ENCODE measurements around the gene ACRV1.
"Not testable (repeated sequence)": the region's sequence is repeated elsewhere in the genome, so short reads cannot be mapped to it uniquely, and the experiment has no call there.

ACRV1 gene, protein sequence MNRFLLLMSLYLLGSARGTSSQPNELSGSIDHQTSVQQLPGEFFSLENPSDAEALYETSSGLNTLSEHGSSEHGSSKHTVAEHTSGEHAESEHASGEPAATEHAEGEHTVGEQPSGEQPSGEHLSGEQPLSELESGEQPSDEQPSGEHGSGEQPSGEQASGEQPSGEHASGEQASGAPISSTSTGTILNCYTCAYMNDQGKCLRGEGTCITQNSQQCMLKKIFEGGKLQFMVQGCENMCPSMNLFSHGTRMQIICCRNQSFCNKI

DNA sequence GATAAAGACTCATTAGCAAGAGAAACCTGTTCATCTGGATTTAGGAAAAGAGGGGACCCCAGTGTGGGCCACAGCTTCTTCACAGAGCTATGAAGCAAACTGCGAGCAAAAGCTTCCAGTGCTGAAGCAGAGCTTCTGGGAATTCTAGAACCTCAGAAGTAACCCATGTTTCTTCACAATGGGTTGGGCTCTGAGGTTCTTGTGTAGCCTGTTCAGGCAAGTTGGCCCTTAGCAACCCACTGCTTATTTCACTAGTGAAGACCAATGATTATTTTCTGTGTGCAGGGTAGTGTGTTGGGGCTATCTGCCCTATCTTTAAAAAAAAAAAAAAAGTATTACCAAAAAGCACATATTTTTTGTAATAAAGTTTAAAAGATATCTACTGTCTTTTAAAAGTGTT, at the start of gene ACRV1:
Gene ACRV1 (minus strand): TSS at position 101 of the 400 bp plus-strand sequence. CDS start 67 bp downstream, at position 34.
- no peak for DNase-seq (ENCODE audit: low read depth in 3 of 3)

DNA sequence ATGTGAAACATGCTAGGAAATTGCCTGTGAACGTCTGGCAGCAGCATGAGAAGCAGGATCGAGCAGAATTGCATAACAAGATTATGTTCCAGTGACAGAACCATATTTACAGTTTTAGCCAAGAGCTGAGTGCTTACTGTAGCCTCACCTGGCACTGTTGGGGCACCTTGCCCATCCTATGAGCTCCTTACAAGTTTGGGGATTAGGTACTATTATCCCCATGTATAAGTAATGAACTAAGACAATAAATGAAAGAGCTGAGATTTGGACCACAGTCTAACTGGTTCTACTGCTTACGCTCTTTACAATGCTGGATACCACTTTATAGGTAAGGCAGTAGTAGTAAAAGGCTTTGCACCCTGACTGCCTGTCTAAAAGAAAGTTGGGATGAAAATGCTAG, 48.3 kb upstream of the ACRV1 start:
- DNase-seq (ENCODE audit: low read depth in 3 of 3) = no peak

DNA sequence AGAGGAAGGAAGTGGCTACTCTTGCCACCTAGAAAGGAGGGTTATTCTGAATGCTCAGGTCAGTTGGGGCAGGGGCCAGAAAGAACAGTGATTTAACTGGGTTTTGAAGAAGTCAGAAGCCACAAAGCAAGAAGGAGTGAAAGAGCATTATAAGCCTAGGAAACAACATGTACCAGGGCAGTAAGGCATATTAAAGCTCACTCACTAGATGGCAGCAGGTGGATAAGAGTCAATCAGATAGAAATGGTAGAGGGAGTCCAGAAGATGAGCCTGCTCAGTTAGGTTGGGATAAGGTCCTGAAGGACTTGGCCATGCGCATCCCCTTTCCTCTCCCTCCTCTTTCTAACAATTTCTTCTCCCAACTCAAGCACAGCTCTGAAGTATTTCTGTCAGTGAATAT, 43.5 kb upstream of the ACRV1 start:
- DNase-seq (ENCODE audit: low read depth in 3 of 3) = no peak

DNA sequence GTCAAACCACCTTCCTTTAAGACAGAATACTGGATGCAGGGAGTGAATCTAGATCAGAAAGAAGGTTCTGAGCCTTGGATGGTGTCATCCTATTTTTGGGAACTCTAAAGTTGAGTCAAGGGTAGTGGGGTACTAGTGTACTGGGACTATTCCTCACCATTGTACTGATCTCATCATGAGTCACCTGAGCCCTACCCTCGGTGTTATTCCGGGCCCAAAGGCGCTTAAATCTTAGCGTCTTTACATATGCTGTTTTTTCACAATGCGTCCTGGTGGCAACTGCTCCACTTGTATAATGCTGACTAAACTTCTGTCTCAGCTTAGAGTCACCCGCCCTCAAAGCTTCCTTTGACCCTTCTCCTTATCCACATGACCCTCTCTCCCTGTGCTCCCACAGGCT, 40.1 kb upstream of the ACRV1 start:
- no peak for DNase-seq (ENCODE audit: low read depth in 3 of 3)

DNA sequence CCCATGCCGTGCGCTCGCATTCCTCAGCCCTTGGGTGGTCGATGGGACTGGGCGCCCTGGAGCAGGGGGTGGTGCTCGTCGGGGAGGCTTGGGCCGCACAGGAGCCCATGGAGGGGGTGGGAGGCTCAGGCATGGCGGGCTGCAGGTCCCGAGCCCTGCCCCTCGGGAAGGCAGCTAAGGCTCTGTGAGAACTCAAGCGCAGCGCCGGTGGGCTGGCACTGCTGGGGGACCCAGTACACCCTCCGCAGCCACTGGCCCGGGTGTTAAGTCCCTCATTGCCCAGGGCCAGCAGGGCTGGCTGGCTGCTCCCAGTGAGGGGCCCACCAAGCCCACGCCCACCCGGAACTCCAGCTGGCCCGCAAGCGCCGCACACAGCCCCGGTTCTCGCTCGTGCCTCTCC, 24.0 kb upstream of the ACRV1 start:
- DNase-seq (ENCODE audit: low read depth in 3 of 3) = not testable (repeated sequence)

DNA sequence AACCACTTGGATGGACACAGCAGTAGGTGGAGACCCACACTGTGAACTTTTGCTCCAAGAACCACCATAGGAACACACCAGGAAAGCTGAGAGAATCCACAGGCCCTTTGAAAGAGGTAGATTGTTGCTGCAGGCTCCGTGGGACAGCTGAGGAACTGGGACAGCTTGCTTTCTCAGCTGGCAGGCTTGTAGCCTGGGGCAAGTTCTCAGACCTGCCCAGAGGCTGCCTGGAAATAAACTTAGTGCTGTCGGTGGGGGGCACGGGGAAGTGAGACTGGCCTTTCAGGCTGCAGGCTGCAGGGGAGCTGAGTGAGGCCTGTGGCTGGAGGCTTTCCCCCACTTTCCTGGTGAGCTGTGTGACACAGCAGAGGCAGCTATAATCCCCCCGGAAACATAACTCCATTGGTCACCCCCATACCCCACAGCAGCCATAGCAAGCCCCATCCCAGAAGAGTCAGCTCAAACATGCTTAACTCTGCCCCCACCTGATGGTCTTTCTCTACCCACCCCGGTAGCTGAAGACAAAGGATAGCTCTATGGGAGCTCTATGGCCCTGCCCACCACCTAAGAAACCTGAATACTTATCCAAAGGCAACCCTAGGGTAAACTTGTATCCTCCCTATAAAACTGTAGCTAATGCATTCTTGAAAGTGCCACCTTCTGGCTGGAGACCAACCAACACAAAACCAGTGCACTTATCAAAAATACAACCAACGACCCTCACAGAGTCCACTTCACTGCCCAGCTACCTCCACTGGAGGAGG, 21.4 kb upstream of the ACRV1 start:
- no peak for DNase-seq (ENCODE audit: low read depth in 3 of 3)

DNA sequence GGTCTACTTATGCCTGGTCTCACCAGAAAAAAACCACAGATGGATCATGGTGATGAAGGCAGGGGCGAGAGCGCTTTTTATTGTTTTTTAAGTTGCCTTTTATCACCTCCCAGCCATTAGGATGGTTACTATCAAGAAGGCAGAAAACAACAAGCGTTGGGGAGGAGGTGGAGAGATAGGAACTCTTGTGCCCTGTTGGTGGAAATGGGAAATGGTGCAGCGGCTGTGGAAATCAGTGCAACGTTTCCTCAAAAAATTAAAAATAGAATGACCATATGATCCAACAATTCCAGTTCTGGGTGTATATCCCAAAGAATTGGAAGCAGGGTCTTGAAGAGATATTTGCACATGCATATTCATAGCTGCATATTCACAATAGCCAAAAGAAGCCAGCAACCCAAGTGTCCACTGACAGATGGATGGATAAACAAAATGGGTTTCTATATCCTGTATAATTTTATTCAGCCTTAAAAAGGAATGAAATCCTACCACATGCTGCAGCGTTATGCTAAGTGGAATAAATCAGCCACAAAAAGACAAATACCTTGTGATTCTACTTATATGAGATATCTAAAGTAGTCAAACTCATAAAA, 20.5 kb upstream of the ACRV1 start:
- no peak for DNase-seq (ENCODE audit: low read depth in 3 of 3)

DNA sequence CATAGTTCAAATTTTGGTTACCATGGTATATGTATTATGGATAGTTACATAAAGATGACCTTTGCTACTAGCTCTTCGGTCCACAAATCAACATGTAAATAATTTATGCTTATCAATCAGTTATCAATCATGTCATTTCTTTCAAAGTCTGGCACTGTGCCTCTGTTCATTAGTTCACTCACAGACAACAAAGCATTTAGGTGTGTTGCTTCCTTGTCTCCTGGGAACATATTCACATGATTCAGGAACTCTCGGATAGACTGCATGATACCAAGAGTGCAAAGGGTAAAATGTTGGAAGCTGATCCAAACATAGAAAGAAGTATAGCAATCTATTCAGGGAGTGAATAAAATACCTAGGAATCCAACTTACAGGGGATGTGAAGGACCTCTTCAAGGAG, 14.3 kb upstream of the ACRV1 start:
- no peak for DNase-seq (ENCODE audit: low read depth in 3 of 3)

DNA sequence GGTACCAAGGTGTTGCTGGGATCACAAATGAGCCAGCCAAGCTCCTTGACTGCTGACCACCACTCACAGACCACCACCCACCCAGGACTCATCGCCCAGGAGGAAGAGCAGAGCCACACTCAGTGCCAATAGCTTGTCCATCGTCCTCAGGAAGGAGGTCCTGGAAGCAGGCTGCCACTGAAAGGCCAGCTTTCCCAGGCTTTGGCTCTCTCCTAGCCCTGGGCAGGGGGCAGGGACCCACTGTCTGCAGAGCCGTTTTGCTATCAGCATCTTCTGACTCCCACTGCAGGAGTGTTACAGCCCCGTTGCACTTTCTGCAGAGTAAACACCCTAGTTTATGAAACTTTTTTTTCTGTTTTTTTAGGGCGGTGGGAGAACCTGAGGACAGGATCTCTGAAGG, 12.2 kb upstream of the ACRV1 start:
- DNase-seq (ENCODE audit: low read depth in 3 of 3) = no peak

DNA sequence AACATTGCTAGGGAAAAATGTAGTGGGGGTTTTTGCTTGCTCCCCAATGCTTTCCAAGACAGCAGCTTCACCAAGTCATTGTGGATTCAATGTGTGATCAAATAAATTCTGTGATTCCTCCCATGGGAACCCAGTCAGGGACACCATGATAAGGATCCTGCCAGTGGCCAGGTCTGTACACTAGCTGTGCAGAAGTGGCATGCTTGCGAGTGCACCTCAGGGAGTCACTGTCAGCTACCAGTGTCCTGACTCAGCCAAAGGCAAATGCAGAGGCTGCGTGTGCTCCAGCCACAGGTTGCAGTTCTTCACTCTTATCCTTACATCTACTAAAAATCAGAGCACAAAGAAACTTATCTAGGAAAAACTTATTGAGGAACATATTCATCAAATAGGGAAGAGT, 9.4 kb upstream of the ACRV1 start:
- DNase-seq (ENCODE audit: low read depth in 3 of 3) = no peak

DNA sequence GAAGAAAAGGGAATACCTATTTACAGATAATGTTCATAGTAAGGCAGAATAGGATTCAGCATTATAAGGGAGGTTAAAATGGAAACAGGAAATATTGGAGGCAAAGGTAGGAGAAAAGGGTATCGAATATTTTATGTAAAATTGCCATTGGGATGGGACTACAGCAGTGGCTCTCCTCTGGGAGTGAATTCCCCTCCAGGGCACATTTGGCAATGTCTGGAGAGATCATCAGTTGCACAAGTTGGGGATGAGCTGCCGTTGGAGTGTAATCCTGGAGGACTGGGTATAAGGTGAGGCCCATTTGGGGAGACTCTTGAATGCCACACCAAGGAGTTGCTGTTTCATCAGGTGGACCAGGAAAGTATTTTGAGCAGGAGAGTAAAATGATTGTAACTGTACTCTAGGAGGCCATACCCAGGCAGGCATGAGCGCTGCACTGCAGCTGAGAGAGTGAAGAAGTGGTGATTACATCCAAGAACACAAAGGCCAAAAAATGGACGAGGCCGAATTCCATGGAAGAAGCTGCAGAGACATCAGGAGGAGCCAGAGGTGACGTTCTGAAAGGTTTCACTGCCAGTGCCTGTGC, 8.7 kb upstream of the ACRV1 start:
- DNase-seq (ENCODE audit: low read depth in 3 of 3) = no peak

DNA sequence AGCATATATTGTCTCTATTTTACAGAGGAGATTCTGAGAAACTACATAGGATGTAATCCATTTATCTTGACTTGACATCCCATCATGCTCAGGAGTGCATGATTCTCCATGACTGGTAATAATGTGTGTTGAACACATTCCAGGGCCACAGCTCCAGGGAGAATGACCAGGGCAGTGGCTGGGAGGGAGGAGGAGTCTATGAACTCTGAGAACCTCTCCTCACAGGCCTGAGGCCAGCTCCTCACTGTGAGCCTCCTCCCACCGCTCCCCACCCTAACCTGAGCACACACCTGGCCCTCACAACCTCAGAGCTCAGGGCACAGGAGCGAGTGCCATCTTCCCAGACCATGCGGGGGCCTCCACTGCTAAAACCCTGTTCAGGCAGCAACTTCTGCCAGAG, 8.0 kb upstream of the ACRV1 start:
- no peak for DNase-seq (ENCODE audit: low read depth in 3 of 3)

DNA sequence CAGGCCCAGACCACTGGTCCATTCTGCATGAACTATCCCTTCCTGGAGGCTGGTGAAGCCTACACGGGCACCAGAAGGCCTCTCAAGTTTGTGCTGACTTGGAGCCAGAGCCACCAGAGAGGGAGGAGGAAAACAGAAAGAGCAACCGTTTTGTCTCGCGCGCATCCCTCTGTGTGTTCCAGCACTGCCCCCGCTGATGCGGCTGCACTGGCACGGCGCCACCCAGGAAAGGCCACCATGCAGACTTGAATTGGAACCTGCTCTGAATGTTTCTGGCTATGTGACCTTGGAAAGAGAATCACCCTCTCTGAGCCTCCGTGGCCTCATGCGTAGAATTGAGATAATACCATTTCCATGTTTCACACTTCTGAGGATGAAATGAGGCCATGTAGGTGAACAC, 7.4 kb upstream of the ACRV1 start:
- DNase-seq (ENCODE audit: low read depth in 3 of 3) = no peak

DNA sequence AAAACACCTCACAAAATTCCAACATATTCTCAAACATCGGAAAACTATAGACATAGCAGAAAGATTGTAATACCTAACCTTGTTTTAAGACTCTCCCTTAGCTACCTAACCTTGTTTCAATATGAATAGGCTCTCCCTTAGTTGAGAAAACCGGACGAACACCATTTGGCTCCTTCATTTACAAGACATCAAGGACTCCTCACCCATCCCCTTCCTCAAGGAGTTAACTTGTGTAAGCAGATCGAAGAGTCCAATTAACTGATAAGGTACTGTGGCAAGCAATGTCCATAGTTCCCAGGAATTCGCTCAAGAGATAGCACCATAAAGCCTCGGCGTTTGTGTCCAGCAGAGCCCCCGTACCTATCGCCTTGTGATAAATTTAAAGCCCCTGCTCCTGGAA, 4.6 kb upstream of the ACRV1 start:
- no peak for DNase-seq (ENCODE audit: low read depth in 3 of 3)

DNA sequence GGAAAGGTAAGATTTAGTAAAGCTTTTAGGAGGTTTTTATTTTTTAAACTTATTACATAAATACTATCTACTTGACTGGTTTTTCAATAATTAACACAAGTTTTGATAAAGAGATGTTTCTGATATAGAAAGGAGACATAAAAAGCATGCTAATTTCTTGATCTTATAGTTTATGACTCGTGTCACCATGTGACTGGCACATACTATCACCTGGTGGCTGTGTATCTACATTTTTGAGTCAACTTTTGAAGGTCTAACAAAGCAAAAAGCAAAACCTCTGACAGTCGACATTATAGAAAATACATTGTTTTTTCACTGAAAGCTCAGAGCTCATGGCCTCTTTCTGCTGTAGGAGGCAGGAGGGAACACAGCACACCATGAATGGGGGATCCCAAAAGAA, 810 bp downstream of the ACRV1 start:
- DNase-seq (ENCODE audit: low read depth in 3 of 3) = no peak

DNA sequence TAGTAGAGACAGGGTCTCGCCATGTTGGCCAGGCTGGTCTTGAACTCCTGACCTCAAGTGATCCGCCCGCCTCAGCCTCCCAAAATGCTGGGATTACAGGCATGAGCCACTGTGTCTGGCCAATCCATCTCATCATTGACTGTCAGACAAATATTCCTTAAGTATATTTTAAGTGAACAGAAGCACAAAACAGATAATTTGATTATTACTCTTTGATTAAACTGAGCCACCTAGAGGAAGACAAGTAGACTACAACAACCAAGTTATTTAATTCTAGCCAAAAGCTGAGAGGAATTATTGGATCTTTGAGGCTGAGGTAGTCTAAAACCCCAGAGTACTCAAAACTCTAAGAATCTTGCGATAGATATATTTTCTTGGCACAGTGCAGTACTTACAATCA, 1.2 kb downstream of the ACRV1 start:
- DNase-seq (ENCODE audit: low read depth in 3 of 3) = no peak

DNA sequence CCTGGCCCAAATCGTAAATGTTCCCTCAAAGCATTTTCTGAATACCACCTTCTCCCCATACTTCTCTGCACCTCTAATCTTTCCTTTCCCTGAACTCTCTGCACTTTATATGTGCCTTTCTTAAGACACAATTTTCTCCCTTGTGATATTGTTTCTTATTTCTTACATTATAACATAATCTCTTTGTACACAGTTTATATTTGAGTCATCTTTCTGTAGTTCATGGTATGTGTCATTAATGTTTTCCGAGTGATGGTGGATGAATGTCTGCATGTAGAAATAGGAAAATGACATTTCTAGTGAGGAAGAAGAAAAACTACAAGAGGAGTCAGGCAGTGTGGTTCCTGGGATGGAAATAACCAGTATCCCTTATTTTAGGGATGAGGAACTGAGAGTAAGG, 5.5 kb downstream of the ACRV1 start:
- no peak for DNase-seq (ENCODE audit: low read depth in 3 of 3)

DNA sequence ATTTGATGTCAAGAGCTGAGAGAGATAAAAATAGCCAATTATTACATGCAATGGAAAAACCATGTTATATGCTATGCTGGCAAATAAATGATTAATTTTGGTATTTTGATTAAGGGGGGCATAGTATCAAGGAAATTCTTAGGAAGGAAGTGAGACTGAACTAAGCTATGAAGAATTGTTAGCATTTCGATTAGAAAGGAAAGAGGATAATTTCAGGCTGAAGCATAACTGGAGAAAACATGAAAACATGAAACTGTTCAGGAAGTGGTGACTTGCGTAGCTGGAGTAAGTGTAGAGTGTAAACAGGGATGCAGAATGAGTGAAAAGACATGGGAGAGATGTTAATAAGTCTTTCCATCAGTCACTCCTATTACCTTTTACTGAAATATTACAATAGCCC, 6.4 kb downstream of the ACRV1 start:
- DNase-seq (ENCODE audit: low read depth in 3 of 3) = no peak

DNA sequence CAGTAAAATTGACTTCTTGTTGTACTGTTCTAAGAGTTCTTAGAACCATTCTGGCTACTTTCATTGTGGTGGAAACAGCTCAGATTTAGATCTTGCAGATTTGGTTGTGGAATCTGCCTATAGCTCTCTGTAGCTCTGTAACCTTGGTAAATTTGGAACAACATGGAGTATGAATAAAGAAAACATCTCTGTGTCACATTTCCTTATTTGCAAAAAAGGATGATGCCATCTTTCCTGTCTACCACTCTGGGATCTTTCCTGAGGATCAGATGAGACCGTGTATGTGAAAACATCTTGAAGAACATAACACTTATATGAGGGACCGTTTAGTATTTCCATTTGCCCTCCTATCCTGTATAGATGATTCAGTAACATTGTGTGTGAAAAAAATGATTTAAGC, 9.1 kb downstream of the ACRV1 start:
- no peak for DNase-seq (ENCODE audit: low read depth in 3 of 3)

DNA sequence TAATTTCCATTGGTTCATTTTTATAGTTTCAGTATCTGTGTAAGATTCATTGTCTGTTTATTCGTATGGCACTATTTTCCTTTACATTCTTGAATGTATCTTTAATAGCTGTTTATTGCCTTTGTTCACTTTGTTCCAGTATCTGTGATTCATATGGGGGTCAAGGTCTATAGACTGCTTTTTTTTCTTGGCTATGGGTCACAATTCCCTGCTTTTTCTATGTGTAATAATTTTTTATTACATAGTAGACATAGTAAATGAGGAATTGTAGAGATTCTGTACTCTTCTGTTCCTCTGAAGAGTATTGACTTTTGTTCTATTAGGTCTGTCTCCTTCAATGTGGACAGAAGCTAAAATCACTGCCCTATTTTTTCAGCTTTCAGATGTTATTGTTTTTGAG, 10.5 kb downstream of the ACRV1 start:
- no peak for DNase-seq (ENCODE audit: low read depth in 3 of 3)

DNA sequence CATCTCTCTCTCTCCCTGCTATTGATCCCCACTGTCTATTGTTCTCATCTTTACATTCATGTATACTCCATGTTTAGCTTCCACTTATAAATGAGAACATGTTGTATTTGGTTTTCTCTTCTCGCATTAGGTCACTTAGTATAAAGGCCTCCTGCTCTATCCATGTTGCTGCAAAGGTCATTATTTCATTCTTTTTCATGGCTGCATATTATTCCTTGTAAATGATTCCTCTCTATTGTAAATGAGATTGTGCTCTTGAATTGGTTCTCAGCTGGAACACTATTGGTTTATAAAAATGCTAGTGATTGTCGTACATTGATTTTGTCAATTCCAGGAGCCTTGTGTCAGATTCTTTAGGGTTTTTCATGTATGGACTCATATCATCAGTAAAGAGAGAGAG, 13.5 kb downstream of the ACRV1 start:
- DNase-seq (ENCODE audit: low read depth in 3 of 3) = no peak

DNA sequence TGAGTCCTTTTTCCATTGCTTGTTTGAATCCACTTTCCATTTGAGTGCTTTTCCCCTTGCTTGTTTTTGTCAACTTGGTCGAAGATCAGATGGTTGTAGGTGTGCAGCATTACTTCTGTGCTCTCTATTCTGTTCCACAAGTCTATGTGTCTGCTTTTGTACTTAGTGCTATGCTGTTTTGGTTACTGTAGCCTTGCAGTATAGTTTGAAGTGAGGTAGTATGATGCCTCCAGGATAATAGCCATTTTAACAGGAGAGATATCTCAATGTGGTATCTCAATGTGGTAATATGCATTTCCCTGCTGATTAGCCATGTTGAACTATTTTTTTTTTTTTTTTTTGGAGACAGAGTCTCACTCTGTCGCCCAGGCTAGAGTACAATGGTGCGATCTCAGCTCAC, 16.7 kb downstream of the ACRV1 start:
- no peak for DNase-seq (ENCODE audit: low read depth in 3 of 3)

DNA sequence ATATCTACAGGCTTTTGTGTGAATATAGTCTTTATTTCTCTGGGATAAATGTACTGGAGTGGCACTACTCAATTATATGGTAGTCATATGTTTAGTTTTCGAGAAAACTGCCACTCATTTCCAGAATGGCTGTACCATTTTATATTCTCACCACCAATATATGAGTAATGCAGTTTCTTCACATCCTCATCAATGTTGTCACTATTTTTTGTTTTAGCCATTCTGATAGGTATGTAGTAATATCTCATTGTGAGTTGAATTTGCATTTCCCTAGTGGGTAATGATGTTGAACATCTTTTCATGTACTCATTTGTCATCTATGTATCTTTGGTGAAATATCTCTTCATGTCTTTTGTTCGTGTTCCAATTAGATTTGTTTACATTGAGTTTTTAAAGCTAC, 18.0 kb downstream of the ACRV1 start:
- no peak for DNase-seq (ENCODE audit: low read depth in 3 of 3)
